A673 (cell line): Measurements from ENCODE around the gene DNAH12. TPM values are rescaled to one million over a fixed set of nuclear protein-coding genes. Genes with fewer than 3 reads are reported as not detected.

Experiments used
- BruUV-seq: library from RNA; stranded (reverse); fragments of 400-500 nt; replicated peaks from 2 replicates; lab custom pipeline; 2021; lab: Mats Ljungman, UMichigan
- CTCF ChIA-PET: fragments of 300-600 bp; sonication (Branson Sonifier 250); formaldehyde crosslinking; loops from one replicate; lab custom pipeline; 2022; ENCODE audit warnings: antibody characterized with exemption; lab: Charles Lee
- POLR2A ChIA-PET: fragments of 300-600 bp; sonication (Branson Sonifier 250); formaldehyde crosslinking; loops from one replicate; lab custom pipeline; 2022; ENCODE audit warnings: antibody characterized with exemption; ENCODE audit not compliant: low non-redundant PET; lab: Charles Lee
- DNase-seq: peaks from one replicate; pipeline ENCODE4 v3.0.0-alpha.2; 2015; ENCODE audit warnings: low spot score
- H3K27ac ChIP-seq: fragments of 200-600 bp; sonication (generic); 2 replicates; pipeline ENCODE4 v1.5.1; 2016; ENCODE audit warnings: mixed run types, low read depth, mild to moderate bottlenecking, mixed read lengths, antibody characterized with exemption, low read length; ENCODE audit not compliant: poor library complexity, severe bottlenecking
- H3K27me3 ChIP-seq: fragments of 200-600 bp; sonication (generic); replicated peaks from 2 replicates; pipeline ENCODE4 v1.6.1; 2017; ENCODE audit warnings: mixed run types, low read depth, mild to moderate bottlenecking, mixed read lengths, antibody characterized with exemption, low read length; ENCODE audit not compliant: insufficient read depth, poor library complexity
- H3K36me3 ChIP-seq: fragments of 200-600 bp; sonication (generic); 2 replicates; pipeline ENCODE4 v1.6.1; 2016; ENCODE audit warnings: mixed run types, mild to moderate bottlenecking, mixed read lengths, antibody characterized with exemption, low read length; ENCODE audit not compliant: insufficient read depth, poor library complexity, severe bottlenecking
- H3K4me1 ChIP-seq: fragments of 200-600 bp; sonication (generic); 2 replicates; pipeline ENCODE4 v1.6.1; 2017; ENCODE audit warnings: mixed run types, mild to moderate bottlenecking, mixed read lengths, antibody characterized with exemption, low read length; ENCODE audit not compliant: insufficient read depth, poor library complexity, severe bottlenecking
- H3K4me3 ChIP-seq: fragments of 200-600 bp; sonication (generic); 2 replicates; pipeline ENCODE4 v1.5.1; 2016; ENCODE audit warnings: low read depth, mixed run types, mild to moderate bottlenecking, mixed read lengths, low read length; ENCODE audit not compliant: poor library complexity, severe bottlenecking
- H3K9me3 ChIP-seq: fragments of 200-600 bp; sonication (generic); 2 replicates; pipeline ENCODE4 v1.6.1; 2016; ENCODE audit warnings: mixed run types, low read depth, mild to moderate bottlenecking, mixed read lengths, antibody characterized with exemption, low read length; ENCODE audit not compliant: poor library complexity, severe bottlenecking
- EZH2 ChIP-seq: fragments of 200-600 bp; sonication (generic); IDR thresholded peaks from 2 replicates; pipeline ENCODE4 v1.6.1; 2017; ENCODE audit warnings: borderline replicate concordance, low read depth, mild to moderate bottlenecking, mixed read lengths, antibody characterized with exemption, low read length; ENCODE audit not compliant: poor library complexity, severe bottlenecking
- intact Hi-C: fragments of 100-400 bp; cut with micrococcal nuclease; formaldehyde crosslinking; loops from one replicate; pipeline ENCODE4 v1.10.0; 2022; ENCODE audit not compliant: unreplicated experiment
- total RNA-seq: library from RNA; stranded (reverse); gene quantifications from 2 replicates; pipeline ENCODE4 v1.2.3, GENCODE V29; 2021
- TF ChIP-seq, protein P1 (sequence below): fragments of 300-800, 200-600 bp; sonication (generic); conservative IDR thresholded peaks from 2 replicates; pipeline ENCODE4 v1.5.1; 2017; ENCODE audit warnings: low read depth, mild to moderate bottlenecking, antibody characterized with exemption, low read length, moderate library complexity, mixed read lengths

Gene DNAH12
- total RNA-seq, 1 experiment from 2014 or later, result not detected

DNA sequence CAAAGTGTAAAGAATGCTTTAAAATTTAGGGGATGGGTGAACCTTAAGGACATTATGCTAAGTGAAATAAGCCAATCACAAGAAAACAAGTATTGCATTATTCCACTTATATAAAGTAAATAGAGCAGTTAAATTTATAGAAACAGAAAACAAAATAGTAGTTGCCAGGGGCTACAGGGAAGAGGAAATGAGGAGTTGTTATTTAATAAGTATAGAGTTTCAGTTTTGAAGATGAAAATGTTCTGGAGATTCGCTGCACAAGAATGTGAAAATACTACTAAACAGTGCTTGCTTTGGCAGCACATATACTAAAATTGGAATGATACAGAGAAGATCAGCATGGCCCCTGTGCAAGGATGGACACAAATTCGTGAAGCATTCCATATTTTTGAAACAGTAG is 32.0 kb downstream of the DNAH12 start:
- Histone ChIP-seq H3K36me3 (no peaks in the 10 kb centered on the region), H3K27me3 (no peaks in the 10 kb centered on the region), H3K4me1 (no peaks in the 10 kb centered on the region), H3K27ac (no peak overlapping the region), H3K9me3 (no peaks in the 10 kb centered on the region), H3K4me3 (no peak overlapping the region)
- ChIA-PET CTCF (no interaction called here), POLR2A (no interaction called here)
- TF ChIP-seq EZH2, result no peak
- TF ChIP-seq, protein P1, sequence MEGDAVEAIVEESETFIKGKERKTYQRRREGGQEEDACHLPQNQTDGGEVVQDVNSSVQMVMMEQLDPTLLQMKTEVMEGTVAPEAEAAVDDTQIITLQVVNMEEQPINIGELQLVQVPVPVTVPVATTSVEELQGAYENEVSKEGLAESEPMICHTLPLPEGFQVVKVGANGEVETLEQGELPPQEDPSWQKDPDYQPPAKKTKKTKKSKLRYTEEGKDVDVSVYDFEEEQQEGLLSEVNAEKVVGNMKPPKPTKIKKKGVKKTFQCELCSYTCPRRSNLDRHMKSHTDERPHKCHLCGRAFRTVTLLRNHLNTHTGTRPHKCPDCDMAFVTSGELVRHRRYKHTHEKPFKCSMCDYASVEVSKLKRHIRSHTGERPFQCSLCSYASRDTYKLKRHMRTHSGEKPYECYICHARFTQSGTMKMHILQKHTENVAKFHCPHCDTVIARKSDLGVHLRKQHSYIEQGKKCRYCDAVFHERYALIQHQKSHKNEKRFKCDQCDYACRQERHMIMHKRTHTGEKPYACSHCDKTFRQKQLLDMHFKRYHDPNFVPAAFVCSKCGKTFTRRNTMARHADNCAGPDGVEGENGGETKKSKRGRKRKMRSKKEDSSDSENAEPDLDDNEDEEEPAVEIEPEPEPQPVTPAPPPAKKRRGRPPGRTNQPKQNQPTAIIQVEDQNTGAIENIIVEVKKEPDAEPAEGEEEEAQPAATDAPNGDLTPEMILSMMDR, result no peak
- no TSS peak for BruUV-seq
- DNase-seq, result no peak
- intact Hi-C loops, result no loop called here

DNA sequence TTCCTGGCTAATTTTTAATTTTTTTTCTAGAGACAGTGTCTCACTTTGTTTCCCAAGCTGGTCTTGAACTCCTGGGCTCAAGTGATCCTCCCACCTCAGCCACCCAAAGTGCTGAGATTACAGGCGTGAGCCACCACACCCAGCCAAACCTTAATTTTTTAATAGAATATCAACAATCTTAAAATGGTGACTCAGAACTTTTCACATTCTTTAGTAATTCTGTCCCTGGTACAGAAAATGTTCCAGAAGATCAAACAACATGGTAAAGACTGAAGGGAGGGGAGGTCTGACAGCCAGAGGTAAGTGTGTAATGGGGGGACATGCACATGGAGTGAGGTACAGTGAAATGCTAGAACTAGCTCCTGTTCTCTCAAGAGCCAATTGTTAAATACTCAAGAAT is 38.2 kb downstream of the DNAH12 start:
- no peak for TF ChIP-seq EZH2
- TF ChIP-seq, protein P1, result no peak
- BruUV-seq, result no TSS peak
- H3K9me3 ChIP-seq, result no peaks in the 10 kb centered on the region
- H3K27ac ChIP-seq, result no peak overlapping the region
- H3K4me3 ChIP-seq, result no peak overlapping the region
- CTCF ChIA-PET, result no interaction called here
- intact Hi-C loops, result no loop called here
- no peaks in the 10 kb centered on the region for H3K4me1 ChIP-seq
- no peak for DNase-seq
- no peaks in the 10 kb centered on the region for H3K27me3 ChIP-seq
- POLR2A ChIA-PET, result no interaction called here
- no peaks in the 10 kb centered on the region for H3K36me3 ChIP-seq

DNA sequence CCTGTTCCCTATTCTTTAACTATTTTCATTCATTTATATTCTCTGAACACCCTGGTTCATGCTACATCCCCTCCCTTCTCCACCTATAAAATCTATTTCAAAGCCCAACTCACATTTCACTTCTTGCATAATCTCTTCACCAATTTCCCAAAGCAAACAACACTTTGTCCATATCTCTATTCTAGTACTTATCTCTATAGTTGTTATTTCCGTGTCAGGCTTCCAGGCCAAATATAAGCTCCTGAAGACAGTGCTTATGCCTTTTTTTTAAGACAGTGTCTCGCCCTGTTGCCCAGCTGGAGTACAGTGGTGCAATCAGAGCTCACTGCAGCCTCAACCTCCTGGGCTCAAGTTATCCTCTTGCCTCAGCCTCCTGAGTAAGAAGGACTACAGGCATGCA is 43.6 kb downstream of the DNAH12 start:
- no TSS peak for BruUV-seq
- Histone ChIP-seq H3K4me1 (no peaks in the 10 kb centered on the region), H3K4me3 (no peak overlapping the region), H3K9me3 (no peaks in the 10 kb centered on the region), H3K27ac (no peak overlapping the region), H3K36me3 (no peaks in the 10 kb centered on the region), H3K27me3 (no peaks in the 10 kb centered on the region)
- ChIA-PET POLR2A (no interaction called here), CTCF (no interaction called here)
- intact Hi-C loops, result no loop called here
- DNase-seq, result no peak
- TF ChIP-seq, protein P1, result no peak
- TF ChIP-seq EZH2, result no peak
